ENCODE results near the gene DNAL4. TPM values are rescaled to one million over a fixed set of nuclear protein-coding genes. Genes with fewer than 3 reads are reported as not detected.

The DNAL4 gene
- polyA plus RNA-seq, 3 donors: 8.9 to 9.3 (median 9.0) TPM

DNA sequence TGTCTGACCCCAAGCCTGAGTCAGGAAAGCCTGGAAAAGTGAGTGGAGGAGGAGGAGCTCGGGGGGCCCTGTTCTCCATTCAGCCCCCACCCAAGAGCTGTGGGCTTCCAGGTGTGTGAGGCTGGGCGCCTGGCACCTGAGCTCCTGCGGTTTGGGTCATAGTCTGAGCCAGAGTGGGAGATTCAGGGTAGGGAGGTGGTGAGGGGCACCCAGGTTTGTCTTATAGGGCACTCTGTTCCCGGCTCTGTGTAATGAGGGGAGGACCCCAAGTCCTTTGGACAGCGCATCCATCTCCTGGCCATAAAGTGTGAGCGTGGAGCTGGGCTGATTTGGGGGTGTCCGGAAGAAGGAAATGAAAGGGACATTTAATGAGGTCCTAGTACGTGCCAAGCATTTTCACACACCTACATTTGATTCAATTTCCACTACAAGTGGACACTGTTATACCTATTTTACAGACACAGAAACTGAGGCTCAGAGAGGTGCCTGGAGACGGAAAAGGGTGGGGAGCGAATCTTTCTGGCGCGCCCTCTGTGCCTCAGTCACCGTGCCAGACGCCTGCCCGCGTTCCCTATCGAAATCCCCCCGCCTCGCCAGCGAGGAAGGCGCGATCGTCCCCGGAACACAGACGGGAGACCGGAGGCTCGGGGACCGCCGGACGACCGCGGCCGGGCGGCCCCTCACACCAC is 48.7 kb upstream of the DNAL4 start:
- TF ChIP-seq, protein P1, sequence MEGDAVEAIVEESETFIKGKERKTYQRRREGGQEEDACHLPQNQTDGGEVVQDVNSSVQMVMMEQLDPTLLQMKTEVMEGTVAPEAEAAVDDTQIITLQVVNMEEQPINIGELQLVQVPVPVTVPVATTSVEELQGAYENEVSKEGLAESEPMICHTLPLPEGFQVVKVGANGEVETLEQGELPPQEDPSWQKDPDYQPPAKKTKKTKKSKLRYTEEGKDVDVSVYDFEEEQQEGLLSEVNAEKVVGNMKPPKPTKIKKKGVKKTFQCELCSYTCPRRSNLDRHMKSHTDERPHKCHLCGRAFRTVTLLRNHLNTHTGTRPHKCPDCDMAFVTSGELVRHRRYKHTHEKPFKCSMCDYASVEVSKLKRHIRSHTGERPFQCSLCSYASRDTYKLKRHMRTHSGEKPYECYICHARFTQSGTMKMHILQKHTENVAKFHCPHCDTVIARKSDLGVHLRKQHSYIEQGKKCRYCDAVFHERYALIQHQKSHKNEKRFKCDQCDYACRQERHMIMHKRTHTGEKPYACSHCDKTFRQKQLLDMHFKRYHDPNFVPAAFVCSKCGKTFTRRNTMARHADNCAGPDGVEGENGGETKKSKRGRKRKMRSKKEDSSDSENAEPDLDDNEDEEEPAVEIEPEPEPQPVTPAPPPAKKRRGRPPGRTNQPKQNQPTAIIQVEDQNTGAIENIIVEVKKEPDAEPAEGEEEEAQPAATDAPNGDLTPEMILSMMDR (IDR thresholded peaks at IDR 0.05): no peak
- peaks cover 15% of the 10 kb centered on the region for H3K4me1 Mint-ChIP-seq
- Histone ChIP-seq H3K9me3 (replicated peaks in 1 of 2; ENCODE audit: control insufficient read depth in 1 of 2, insufficient read depth in 1 of 2, low read length in 2 of 2) (peaks cover 0 to 14% of the 10 kb centered on the region in 2 donors), H3K9ac (ENCODE audit: insufficient read depth, low read length, poor library complexity, severe bottlenecking) (no peak overlapping the region), H3K36me3 (replicated peaks in 1 of 2; ENCODE audit: control insufficient read depth in 1 of 2, insufficient read depth in 2 of 2, low read length in 2 of 2) (no peaks in the 10 kb centered on the region), H3K4me1 (ENCODE audit: control insufficient read depth in 1 of 2, insufficient read depth in 2 of 2, low read length in 2 of 2) (peaks cover 7 to 15% of the 10 kb centered on the region in 2 donors), H3K79me2 (ENCODE audit: insufficient read depth, low read length) (no peaks in the 10 kb centered on the region), H3K4me3 (replicated peaks in 1 of 3; ENCODE audit: low read depth in 2 of 3, low read length in 3 of 3) (peak overlapping the region in 1 of 3 experiments; percentile 57), H3K27ac (ENCODE audit: low read depth in 1 of 2, low read length in 2 of 2) (no peak overlapping the region), H3K27me3 (ENCODE audit: control insufficient read depth in 2 of 2, insufficient read depth in 2 of 2, low read length in 2 of 2) (peaks cover 32 to 60% of the 10 kb centered on the region in 2 donors), H2AFZ (ENCODE audit: insufficient read depth, low read depth, low read length, poor library complexity, severe bottlenecking) (peak overlapping the region; percentile 53), H4K20me1 (ENCODE audit: insufficient read depth, low read length) (no peaks in the 10 kb centered on the region), H3K4me2 (replicated peaks; ENCODE audit: extremely low read depth, low read length, poor library complexity, severe bottlenecking) (peak overlapping the region; percentile 68)
- no peak for DNase-seq
- peaks cover 64 to 81% (median 69%) of the 10 kb centered on the region in 3 donors for H3K27me3 Mint-ChIP-seq (ENCODE audit: low read depth in 3 of 3)
- H3K36me3 Mint-ChIP-seq: peaks cover 9% of the 10 kb centered on the region in 2 donors
- intact Hi-C loops (cut with micrococcal nuclease): no loop called here
- WGBS (ENCODE audit: insufficient coverage): 14% methylated on average over 27 of the region's 34 CpGs
- peak overlapping the region; percentile 41 to 90 for H3K4me3 Mint-ChIP-seq
- no peak overlapping the region for H3K27ac Mint-ChIP-seq
- peaks cover 0 to 10% (median 7%) of the 10 kb centered on the region in 7 donors for H3K9me3 Mint-ChIP-seq

DNA sequence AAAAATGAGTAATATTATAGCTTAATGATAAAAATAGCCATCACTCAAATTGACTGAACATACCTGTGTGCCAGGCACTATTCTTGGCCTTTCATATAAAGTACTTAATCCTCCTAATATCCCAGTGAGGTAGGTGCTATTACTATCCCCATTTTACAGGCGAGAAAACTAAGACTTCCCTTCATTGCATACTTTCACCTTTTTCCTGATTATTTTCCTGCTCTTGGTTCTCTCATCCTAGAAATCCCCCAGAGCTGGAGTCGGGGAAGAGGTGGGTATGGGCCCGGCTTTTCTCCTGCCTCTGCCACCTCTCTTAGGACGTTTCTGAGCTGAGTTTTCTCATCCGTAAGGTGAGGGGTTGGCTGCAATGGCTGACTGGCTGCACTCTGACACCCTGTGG is 47.7 kb upstream of the DNAL4 start:
- intact Hi-C loops (cut with micrococcal nuclease): no loop called here
- H2AFZ ChIP-seq (ENCODE audit: insufficient read depth, low read depth, low read length, poor library complexity, severe bottlenecking): no peak overlapping the region
- no peak overlapping the region for H3K27ac Mint-ChIP-seq
- no peak overlapping the region for H3K4me3 ChIP-seq (replicated peaks in 1 of 3; ENCODE audit: low read depth in 2 of 3, low read length in 3 of 3)
- peaks cover 9% of the 10 kb centered on the region in 2 donors for H3K36me3 Mint-ChIP-seq
- 100% methylated on average over 1 of the region's 5 CpGs for WGBS (ENCODE audit: insufficient coverage)
- TF ChIP-seq, protein P1 (IDR thresholded peaks at IDR 0.05): no peak
- H4K20me1 ChIP-seq (ENCODE audit: insufficient read depth, low read length): no peaks in the 10 kb centered on the region
- H3K79me2 ChIP-seq (ENCODE audit: insufficient read depth, low read length): no peaks in the 10 kb centered on the region
- H3K9me3 ChIP-seq (replicated peaks in 1 of 2; ENCODE audit: control insufficient read depth in 1 of 2, insufficient read depth in 1 of 2, low read length in 2 of 2): peaks cover 0 to 14% of the 10 kb centered on the region in 2 donors
- peaks cover 56 to 77% (median 61%) of the 10 kb centered on the region in 3 donors for H3K27me3 Mint-ChIP-seq (ENCODE audit: low read depth in 3 of 3)
- H3K4me1 ChIP-seq (ENCODE audit: control insufficient read depth in 1 of 2, insufficient read depth in 2 of 2, low read length in 2 of 2): peaks cover 7 to 15% of the 10 kb centered on the region in 2 donors
- peak overlapping the region in 1 of 2 donors; percentile 23 for H3K4me3 Mint-ChIP-seq
- H3K36me3 ChIP-seq (replicated peaks in 1 of 2; ENCODE audit: control insufficient read depth in 1 of 2, insufficient read depth in 2 of 2, low read length in 2 of 2): no peaks in the 10 kb centered on the region
- DNase-seq: no peak
- peaks cover 32 to 57% of the 10 kb centered on the region in 2 donors for H3K27me3 ChIP-seq (ENCODE audit: control insufficient read depth in 2 of 2, insufficient read depth in 2 of 2, low read length in 2 of 2)
- H3K9me3 Mint-ChIP-seq: peaks cover 0 to 10% (median 7%) of the 10 kb centered on the region in 7 donors
- H3K27ac ChIP-seq (ENCODE audit: low read depth in 1 of 2, low read length in 2 of 2): no peak overlapping the region
- no peak overlapping the region for H3K9ac ChIP-seq (ENCODE audit: insufficient read depth, low read length, poor library complexity, severe bottlenecking)
- H3K4me1 Mint-ChIP-seq: peaks cover 15% of the 10 kb centered on the region
- H3K4me2 ChIP-seq (replicated peaks; ENCODE audit: extremely low read depth, low read length, poor library complexity, severe bottlenecking): no peak overlapping the region
